K562 (cell line): Measurements from ENCODE around the gene SAFB. TPM values are rescaled to one million over a fixed set of nuclear protein-coding genes. Genes with fewer than 3 reads are reported as not detected.

Experiments
- AFF1 ChIP-seq, 2 experiments: fragments of 450-650 bp; IDR thresholded peaks; 2 replicates each; pipeline ENCODE4 v1.6.1; 2018; ENCODE audit warnings: mild to moderate bottlenecking in 2 of 2, low read depth in 1 of 2; ENCODE audit not compliant: partially characterized antibody in 2 of 2
- HDAC8 ChIP-seq: fragments of 450-650 bp; IDR thresholded peaks from 2 replicates; pipeline ENCODE4 v1.6.1; 2016; ENCODE audit warnings: mild to moderate bottlenecking, missing genetic modification characterization, moderate library complexity, missing compliant biosample characterization
- MEF2D ChIP-seq: conservative IDR thresholded peaks from 2 replicates; pipeline ENCODE4 v1.6.1; 2016; ENCODE audit warnings: low read depth, missing genetic modification characterization, missing compliant biosample characterization
- NR2C1 ChIP-seq, 2 experiments: fragments of 450-650 bp; IDR thresholded peaks; 2 replicates each; pipeline ENCODE4 v1.6.1; 2017; ENCODE audit warnings: mild to moderate bottlenecking in 2 of 2, antibody characterized with exemption in 1 of 2, inconsistent platforms in 1 of 2, missing compliant biosample characterization in 1 of 2, missing genetic modification characterization in 1 of 2
- POLR3G ChIP-seq: IDR thresholded peaks from 2 replicates; pipeline ENCODE4 v1.6.1; 2011; ENCODE audit not compliant: insufficient read length, insufficient replicate concordance; ENCODE audit errors: extremely low read depth
- PRMT5 ChIP-seq: sonication (generic); formaldehyde crosslinking; IDR thresholded peaks from 2 replicates; pipeline ENCODE4 v1.5.0; 2020; ENCODE audit warnings: missing genetic modification reagents
- PRPF4 ChIP-seq: fragments of 200-400 bp; formaldehyde crosslinking; IDR thresholded peaks from one replicate; pipeline ENCODE4 v1.6.1; 2017; ENCODE audit warnings: low read length, low read depth, mild to moderate bottlenecking; ENCODE audit not compliant: insufficient read depth, poor library complexity, severe bottlenecking
- PTBP1 ChIP-seq: fragments of 200-400 bp; formaldehyde crosslinking; IDR thresholded peaks from 2 replicates; pipeline ENCODE4 v1.6.1; 2017; ENCODE audit warnings: low read depth, low read length
- TAF7 ChIP-seq: fragments of 450-650 bp; IDR thresholded peaks from 2 replicates; pipeline ENCODE4 v1.6.1; 2016; ENCODE audit warnings: missing genetic modification characterization, missing compliant biosample characterization
- ZBED1 ChIP-seq: IDR thresholded peaks from 2 replicates; pipeline ENCODE4 v1.6.1; 2014
- ZFP1 ChIP-seq: fragments of 450-650 bp; formaldehyde crosslinking; IDR thresholded peaks from 2 replicates; pipeline ENCODE4 v1.4.0; 2020; ENCODE audit warnings: mild to moderate bottlenecking, mixed read lengths
- ZNF609 ChIP-seq: sonication (generic); formaldehyde crosslinking; IDR thresholded peaks from 2 replicates; pipeline ENCODE4 v1.8.1; 2023; ENCODE audit warnings: missing genetic modification reagents, mild to moderate bottlenecking, borderline replicate concordance
- polyA plus RNA-seq, 8 experiments: library from polyadenylated mRNA; depleted of rRNA in 4 of 8; stranded (reverse) in 5 of 8; unstranded in 3 of 8; fragments of >200 nt; fragmentation: Nextera tagmentation in 2 of 8; fragmentation: Illumina TruSeq in 1 of 8; extraction: Ambion mirVana in 2 of 8; extraction: Trizol in 1 of 8; gene quantifications; 2 replicates each; pipeline versions ENCODE4 v1.2.1 to v1.2.3, GENCODE V29; 2011 to 2014; ENCODE audit warnings: inconsistent platforms in 1 of 8, missing spikeins in 1 of 8
- total RNA-seq, 7 experiments: library from RNA; depleted of rRNA in 6 of 7; stranded (reverse); fragments of >200 nt in 6 of 7; fragmentation: Illumina TruSeq in 2 of 7; extraction: Trizol in 2 of 7; gene quantifications; 2 replicates each; pipeline versions ENCODE4 v1.2.1 to v1.2.3, GENCODE V29; 2011 to 2021; ENCODE audit warnings: low replicate concordance in 1 of 7
- TF ChIP-seq, protein P1 (sequence below): fragments of 150-350 bp; conservative IDR thresholded peaks from 2 replicates; pipeline ENCODE4 v1.6.1; 2014; ENCODE audit warnings: low read length
- TF ChIP-seq, protein P2 (sequence below): IDR thresholded peaks from 2 replicates; pipeline ENCODE4 v1.6.1; 2011; ENCODE audit not compliant: insufficient read length; ENCODE audit errors: extremely low read depth

The SAFB gene
- total and polyA plus RNA-seq, 9 of the 15 experiments (the other 6 are each of a cell fraction or from before 2014, with no cell fraction given): 1.1 to 151 (median 83.1) TPM

DNA sequence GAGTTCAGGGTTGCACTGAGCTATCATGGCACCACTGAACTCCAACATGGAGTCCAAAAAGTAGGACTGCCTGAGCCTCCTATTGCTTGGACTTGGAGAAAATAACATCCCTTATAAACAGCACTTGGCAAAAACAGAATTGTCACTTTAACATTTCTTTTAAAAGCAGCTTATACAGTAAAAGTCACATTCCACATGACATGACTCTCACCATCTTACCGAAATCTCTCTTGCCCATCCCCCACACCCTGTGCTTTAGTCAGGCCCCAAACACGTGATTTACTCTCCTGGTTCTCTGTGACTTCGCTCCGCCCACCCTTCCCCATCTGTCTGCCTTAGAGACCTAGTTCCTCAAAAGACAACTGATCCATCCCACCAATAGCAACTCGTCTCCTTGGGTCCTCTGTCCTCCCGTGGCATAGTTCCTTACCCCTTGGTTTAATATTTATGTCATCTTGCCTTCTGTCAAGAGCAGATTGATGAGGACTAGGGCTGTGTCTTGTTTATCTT is 4.6 kb downstream of the SAFB start (continued):
- TF ChIP-seq, protein P1, sequence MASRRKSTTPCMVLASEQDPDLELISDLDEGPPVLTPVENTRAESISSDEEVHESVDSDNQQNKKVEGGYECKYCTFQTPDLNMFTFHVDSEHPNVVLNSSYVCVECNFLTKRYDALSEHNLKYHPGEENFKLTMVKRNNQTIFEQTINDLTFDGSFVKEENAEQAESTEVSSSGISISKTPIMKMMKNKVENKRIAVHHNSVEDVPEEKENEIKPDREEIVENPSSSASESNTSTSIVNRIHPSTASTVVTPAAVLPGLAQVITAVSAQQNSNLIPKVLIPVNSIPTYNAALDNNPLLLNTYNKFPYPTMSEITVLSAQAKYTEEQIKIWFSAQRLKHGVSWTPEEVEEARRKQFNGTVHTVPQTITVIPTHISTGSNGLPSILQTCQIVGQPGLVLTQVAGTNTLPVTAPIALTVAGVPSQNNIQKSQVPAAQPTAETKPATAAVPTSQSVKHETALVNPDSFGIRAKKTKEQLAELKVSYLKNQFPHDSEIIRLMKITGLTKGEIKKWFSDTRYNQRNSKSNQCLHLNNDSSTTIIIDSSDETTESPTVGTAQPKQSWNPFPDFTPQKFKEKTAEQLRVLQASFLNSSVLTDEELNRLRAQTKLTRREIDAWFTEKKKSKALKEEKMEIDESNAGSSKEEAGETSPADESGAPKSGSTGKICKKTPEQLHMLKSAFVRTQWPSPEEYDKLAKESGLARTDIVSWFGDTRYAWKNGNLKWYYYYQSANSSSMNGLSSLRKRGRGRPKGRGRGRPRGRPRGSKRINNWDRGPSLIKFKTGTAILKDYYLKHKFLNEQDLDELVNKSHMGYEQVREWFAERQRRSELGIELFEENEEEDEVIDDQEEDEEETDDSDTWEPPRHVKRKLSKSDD: no peak
- TF ChIP-seq PRMT5 (CRISPR knock-in tag) (no peak), ZFP1 (peak; percentile 70; the same call in 1 of the 2 replicates), PTBP1 (no peak), AFF1 (IDR thresholded peaks at IDR 0.05; ENCODE audit: low read depth in 1 of 2, partially characterized antibody in 2 of 2) (peak in 1 of 2 experiments; percentile 50), POLR3G (no peak), ZNF609 (CRISPR knock-in tag) (no peak), PRPF4 (no peak), ZBED1 (no peak), MEF2D (tag) (peak; percentile 96), TAF7 (tag) (peak; percentile 75; the same call in 1 of the 2 replicates), HDAC8 (tag) (peak; percentile 97), NR2C1 (IDR thresholded peaks at IDR 0.05) (no peak), NR2C1 (tag; IDR thresholded peaks at IDR 0.05) (peak; percentile 92)
- TF ChIP-seq, protein P2, sequence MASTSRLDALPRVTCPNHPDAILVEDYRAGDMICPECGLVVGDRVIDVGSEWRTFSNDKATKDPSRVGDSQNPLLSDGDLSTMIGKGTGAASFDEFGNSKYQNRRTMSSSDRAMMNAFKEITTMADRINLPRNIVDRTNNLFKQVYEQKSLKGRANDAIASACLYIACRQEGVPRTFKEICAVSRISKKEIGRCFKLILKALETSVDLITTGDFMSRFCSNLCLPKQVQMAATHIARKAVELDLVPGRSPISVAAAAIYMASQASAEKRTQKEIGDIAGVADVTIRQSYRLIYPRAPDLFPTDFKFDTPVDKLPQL: no peak
